HG03520 (cell line): ENCODE results near the gene CYP2W1.

Experiments used
- ATAC-seq: cut with Tn5 transposase; IDR thresholded peaks from one replicate; pipeline ENCODE4 v1.9.1; 2021; ENCODE audit warnings: mild to moderate bottlenecking, moderate library complexity; ENCODE audit not compliant: unreplicated experiment

The CYP2W1 gene

DNA sequence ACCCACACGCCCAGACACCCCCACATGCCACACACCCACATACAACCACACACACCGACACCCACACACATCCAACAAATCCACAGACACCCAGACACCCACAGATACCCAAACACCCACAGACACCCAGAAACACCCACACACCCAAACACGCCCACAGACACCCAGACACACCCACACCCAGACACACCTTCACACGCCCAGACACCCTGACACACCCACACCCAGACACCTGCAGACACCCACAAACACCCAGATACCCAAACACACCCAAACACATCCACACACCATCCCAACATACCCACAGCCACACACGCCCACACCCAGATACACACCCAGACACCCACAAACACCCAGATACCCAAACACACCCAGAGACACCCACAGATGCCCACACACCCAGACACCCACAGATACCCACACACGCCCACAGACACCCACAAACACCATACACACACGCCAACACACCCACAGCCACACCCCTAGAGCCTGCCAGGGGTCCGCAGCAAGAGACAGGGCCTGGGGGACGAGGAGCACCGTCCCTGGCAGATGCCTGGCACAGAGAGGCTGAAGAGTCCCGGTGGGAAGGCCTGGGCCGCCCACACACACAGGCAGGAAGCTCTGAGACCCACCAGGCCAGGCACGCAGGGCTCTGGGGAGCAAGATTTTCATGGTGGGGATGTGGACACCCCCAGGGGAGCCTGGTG is 28.5 kb downstream of the CYP2W1 start:
- no peak for ATAC-seq

- ATAC-seq: no peak
Measured at GRCh38 chr7:1012004-1012715, 29.2 kb downstream of the CYP2W1 start.

- ATAC-seq: no peak
Measured at GRCh38 chr7:1012716-1013095, 29.7 kb downstream of the CYP2W1 start.

GRCh38 chr7:1013581-1013980 is 30.6 kb downstream of the CYP2W1 start:
- ATAC-seq: no peak

GRCh38 chr7:1014681-1015080 is 31.7 kb downstream of the CYP2W1 start:
- ATAC-seq: no peak

GRCh38 chr7:1015196-1016121 is 32.5 kb downstream of the CYP2W1 start:
- ATAC-seq: no peak

DNA sequence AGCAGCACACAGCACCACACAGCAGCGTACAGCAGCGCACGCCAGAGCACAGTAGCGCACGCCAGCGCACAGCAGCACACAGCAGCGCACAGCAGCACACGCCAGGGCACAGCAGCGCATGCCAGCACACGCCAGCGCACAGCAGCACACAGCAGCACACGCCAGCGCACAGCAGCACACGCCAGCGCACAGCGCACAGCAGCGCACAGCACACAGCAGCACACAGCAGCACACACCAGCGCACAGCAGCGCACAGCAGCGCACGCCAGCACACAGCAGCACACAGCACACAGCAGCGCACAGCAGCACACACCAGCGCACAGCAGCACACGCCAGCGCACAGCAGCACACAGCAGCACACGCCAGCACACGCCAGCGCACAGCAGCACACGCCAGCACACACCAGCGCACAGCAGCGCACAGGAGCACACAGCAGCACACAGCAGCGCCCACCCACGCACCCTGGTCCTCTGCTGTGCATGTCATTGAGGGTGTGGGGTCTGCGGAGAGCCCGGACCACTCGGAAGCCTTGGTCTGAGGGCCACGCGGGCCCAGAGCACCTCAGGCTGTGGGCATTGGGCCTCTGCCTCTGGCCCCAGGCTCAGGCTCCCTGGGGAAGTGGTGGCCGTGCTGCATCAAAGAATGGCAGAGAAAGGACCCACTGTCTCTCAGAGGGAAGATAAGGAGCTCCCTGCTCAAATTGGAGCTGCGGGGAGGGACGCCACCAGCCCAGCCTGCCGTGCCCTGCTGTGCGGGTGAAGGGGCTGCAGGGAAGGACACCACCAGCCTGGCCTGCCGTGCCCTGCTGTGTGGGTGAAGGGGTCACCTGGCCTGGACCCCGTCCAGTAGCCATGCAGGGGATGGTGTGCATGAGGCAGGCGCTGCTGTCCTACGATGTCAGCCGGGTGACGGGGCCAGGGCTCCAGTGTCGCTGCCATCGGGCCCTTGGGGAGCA is 33.9 kb downstream of the CYP2W1 start:
- ATAC-seq: no peak

- ATAC-seq: no peak
Measured at GRCh38 chr7:1017586-1018333, 34.8 kb downstream of the CYP2W1 start.

DNA sequence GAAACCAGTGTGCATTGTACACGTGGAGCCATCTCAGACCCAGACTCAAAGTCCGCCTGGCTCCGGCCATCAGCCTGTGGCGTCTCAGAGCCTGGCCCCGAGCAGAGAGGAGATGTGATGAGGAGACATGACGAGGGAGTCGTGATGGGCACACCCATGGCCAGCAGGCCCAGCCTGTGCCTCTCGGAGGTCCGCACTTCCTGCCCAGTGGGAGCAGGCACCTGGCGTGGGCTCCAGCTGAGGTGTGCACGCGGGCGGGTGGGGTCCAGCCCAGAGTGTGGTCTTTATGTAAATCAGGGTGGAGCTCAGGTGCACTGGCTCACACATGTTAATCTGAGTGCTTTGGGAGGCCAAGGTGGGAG is 35.3 kb downstream of the CYP2W1 start:
- no peak for ATAC-seq

- ATAC-seq: no peak
Measured at GRCh38 chr7:1019255-1019785, 36.3 kb downstream of the CYP2W1 start.

DNA sequence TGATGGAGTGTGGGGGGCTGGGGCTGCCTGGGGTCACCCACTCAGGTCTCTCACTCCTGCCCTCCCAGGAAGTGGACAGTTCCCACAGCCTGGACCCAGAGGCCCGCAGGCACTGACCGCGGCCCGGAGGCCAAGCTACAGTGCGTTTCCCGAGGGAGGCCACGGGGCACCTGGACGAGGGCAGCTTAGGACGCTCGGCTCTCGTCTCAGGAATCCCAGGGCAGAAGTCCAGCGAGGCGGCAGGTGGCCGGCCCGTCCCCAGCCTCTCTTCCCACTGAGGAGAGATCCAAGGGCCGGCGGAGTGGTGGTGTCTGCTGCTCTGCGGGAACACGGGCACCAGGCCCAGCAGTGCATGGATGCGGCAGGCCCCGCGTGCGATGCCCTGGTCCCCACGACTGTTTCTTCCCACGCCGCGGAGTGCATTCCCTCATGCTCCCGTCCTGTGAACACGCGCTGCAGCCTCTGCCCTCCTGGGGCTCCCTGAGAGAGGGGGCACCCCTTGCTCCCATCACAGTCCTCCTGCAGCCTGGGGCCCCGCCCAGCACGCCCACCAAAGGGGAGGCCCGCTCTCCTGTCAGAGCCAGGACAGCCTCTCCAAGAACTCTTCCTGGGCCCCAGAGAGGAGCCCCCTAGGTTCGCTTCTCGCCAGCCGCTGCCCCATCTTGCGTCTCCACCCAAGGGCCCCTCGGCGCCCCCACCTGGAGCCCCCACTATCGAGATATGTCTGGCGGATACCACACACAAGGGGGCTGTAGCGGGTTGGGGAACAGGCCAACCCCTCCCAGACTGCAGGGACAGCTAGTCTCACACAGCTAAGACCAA is 37.0 kb downstream of the CYP2W1 start:
- ATAC-seq: no peak

- no peak for ATAC-seq
Measured at GRCh38 chr7:1020849-1021251, 37.9 kb downstream of the CYP2W1 start.

DNA sequence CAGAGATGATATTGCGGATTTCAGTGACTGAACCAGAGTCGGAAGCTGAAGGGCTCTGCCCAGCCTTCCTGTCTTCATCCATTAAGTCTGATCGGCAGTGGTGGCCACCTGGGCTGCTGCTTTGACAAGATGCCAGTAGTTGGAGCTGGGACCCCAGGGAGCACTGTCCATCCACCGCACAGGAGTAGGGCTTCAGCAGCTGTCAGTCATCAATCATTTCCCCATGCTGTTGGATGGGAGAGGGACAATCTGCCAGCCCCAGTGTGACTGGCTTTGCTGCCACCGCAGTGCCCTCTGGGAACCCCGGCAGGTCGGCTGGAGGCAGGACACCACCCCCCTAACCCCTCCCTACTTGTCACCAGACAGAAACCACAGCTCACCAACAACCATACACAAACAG is 38.4 kb downstream of the CYP2W1 start:
- ATAC-seq: no peak

DNA sequence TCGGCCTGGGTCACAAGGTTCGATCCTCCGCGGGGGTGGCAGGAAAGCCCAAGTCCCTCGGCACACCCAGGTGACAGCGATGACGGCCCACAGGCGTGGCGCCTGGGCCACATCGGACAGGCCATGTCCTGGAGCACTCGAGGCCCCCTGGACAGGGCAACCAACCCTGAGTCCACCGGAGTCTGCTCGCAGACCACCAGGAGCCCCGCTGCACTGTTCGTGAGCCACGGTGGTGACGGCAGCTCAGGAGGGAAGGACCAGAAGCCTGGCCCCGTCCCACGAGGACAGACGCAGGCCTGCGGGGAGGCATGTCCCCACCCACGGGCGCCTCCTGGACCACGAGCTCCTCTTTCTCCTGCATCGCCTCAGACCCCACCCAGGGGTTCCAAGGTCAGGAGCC is 39.0 kb downstream of the CYP2W1 start:
- no peak for ATAC-seq

DNA sequence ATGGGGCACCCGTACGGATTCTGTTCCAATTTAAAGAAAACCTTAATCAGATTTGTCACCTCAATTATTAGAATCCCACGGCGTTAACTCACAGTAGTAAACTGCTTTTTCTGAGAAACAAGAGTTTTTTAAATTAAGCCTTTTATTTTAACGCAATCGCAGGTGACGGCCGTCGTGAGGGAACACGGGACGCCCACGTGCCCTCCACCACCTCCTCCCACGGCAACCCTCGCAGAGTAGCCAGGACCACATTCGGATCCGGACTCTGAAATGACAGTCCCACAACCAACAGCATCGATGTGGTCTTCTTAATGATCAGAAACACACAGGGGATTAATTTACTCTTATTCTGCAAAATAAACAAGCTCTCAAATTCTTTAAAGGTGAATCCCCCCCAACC is 39.4 kb downstream of the CYP2W1 start:
- ATAC-seq: no peak

DNA sequence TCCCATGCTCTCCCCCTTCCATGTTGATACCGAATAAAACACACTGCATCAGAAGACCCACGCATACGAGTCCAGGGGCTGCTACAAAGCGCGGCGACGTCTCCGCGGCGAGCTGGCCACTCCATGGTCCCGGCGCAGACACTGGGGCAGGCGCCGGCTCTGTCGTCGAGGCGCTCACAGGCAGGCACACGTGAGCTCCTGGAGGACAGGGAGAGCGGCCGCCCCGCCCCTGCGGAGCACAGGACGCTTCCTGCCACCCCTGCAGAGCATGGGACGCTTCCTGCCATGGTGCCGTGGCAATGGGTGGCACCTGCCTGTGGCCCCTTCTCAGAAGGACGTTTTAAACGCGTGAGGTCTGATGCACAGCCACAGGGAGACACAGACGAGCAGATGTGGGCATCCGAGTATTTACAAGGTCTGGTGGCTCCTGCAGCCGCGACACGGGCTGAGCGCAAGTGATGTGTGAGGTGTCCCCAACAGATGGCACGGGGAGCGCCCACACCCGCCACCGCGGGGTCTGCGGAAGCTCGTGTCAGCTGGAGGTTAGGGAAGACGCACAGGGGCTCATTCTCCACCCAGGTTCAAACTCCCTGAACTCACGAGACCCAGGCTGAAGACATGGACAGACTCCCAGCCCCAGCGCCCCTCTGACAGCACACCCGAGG is 40.0 kb downstream of the CYP2W1 start:
- no peak for ATAC-seq

GRCh38 chr7:1024331-1024841 is 41.4 kb downstream of the CYP2W1 start:
- ATAC-seq: peak; percentile 56
